Right renal cortex interstitium (tissue), 3 donors: ENCODE results near the gene BTG3. TPM values are rescaled to one million over a fixed set of nuclear protein-coding genes. Genes with fewer than 3 reads are reported as not detected.

Source experiments
- DNase-seq, 3 donors: peaks; one replicate each; pipeline ENCODE4 v3.0.0-alpha.2; 2013; ENCODE audit warnings: low read depth in 3 of 3, low spot score in 2 of 3
- polyA plus RNA-seq, 3 donors: library from polyadenylated mRNA; unstranded; fragments of 120-200 nt; gene quantifications; one replicate each; pipeline ENCODE4 v1.2.1, GENCODE V29; 2013; ENCODE audit not compliant: insufficient read length in 3 of 3

Gene BTG3
- polyA plus RNA-seq, 3 donors: 37.5 to 42.9 (median 38.7) TPM

GRCh38 chr21:17590430-17590829, 22.3 kb downstream of the BTG3 start:
- no peak for DNase-seq

- DNase-seq: peak; percentile 18 to 32 (median 19)
Measured at GRCh38 chr21:17585875-17586450, 26.7 kb downstream of the BTG3 start.

GRCh38 chr21:17583898-17584297, 28.8 kb downstream of the BTG3 start:
- no peak for DNase-seq

- DNase-seq: no peak
Measured at GRCh38 chr21:17580319-17580718, 32.4 kb downstream of the BTG3 start.

GRCh38 chr21:17578876-17579275, 33.8 kb downstream of the BTG3 start:
- DNase-seq: no peak

- DNase-seq: no peak
Measured at GRCh38 chr21:17578162-17578561, 34.5 kb downstream of the BTG3 start.

- no peak for DNase-seq
Measured at GRCh38 chr21:17577701-17578100, 35.0 kb downstream of the BTG3 start.

GRCh38 chr21:17576080-17576835, 36.4 kb downstream of the BTG3 start:
- no peak for DNase-seq

- DNase-seq: no peak
Measured at GRCh38 chr21:17575076-17575475, 37.6 kb downstream of the BTG3 start.

- no peak for DNase-seq
Measured at GRCh38 chr21:17572431-17572830, 40.3 kb downstream of the BTG3 start.

- no peak for DNase-seq
Measured at GRCh38 chr21:17570786-17571185, 41.9 kb downstream of the BTG3 start.

GRCh38 chr21:17560377-17561025, 52.2 kb downstream of the BTG3 start:
- no peak for DNase-seq

GRCh38 chr21:17554679-17555465, 57.8 kb downstream of the BTG3 start:
- DNase-seq: no peak

GRCh38 chr21:17554120-17554519, 58.6 kb downstream of the BTG3 start:
- DNase-seq: no peak

- no peak for DNase-seq
Measured at GRCh38 chr21:17552410-17552809, 60.3 kb downstream of the BTG3 start.

- DNase-seq: no peak
Measured at GRCh38 chr21:17550671-17551308, 61.9 kb downstream of the BTG3 start.

- no peak for DNase-seq
Measured at GRCh38 chr21:17548262-17548661, 64.4 kb downstream of the BTG3 start.

- DNase-seq: no peak
Measured at GRCh38 chr21:17545007-17545406, 67.7 kb downstream of the BTG3 start.
